HepG2 (cell line): Measurements from ENCODE around the gene ABCC3. TPM values are rescaled to one million over a fixed set of nuclear protein-coding genes. Genes with fewer than 3 reads are reported as not detected.

Experiments
- ATAC-seq: fragments of 200-7000 bp; cut with Tn5 transposase; 3 replicates; pipeline ENCODE4 v1.9.1; 2020; ENCODE audit warnings: mild to moderate bottlenecking, moderate library complexity
- BruUV-seq: library from RNA; stranded (reverse); fragments of 400-500 nt; replicated peaks from 2 replicates; lab custom pipeline; 2021; lab: Mats Ljungman, UMichigan
- CTCF ChIA-PET: fragments of 300-600 bp; formaldehyde crosslinking; extraction: SDS; loops from one replicate; lab custom pipeline; 2021; ENCODE audit warnings: low total read pairs, inconsistent platforms, low intra/inter-chr PET ratio; lab: Yijun Ruan, JAX
- POLR2A ChIA-PET: fragments of 350-600 bp; sonication (Branson Sonifier 250); formaldehyde crosslinking; loops from one replicate; lab custom pipeline; 2020; ENCODE audit warnings: antibody characterized with exemption, inconsistent platforms; lab: Yijun Ruan, JAX
- DNase-seq: peaks from one replicate; pipeline ENCODE4 v3.0.0-alpha.2; 2015; ENCODE audit warnings: low spot score
- FAIRE-seq: peaks from 3 replicates; lab custom pipeline; 2011; peaks lifted over from hg19 to GRCh38; lab: Jason Lieb, UNC
- H2AFZ ChIP-seq: one replicate; pipeline ENCODE4 v1.6.1; 2011; ENCODE audit warnings: low read length, inconsistent platforms
- H3K27ac ChIP-seq: fragments of 300-600 bp; 3 replicates; pipeline ENCODE4 v1.8.0; 2011; ENCODE audit warnings: mixed run types, mild to moderate bottlenecking, mixed read lengths, low read length, inconsistent platforms; ENCODE audit not compliant: insufficient read depth; ENCODE audit errors: extremely low read length
- H3K27me3 ChIP-seq, 2 experiments: fragments of 200-600 bp in 1 of 2; 2 replicates in 1 of 2; 3 replicates in 1 of 2; pipeline versions ENCODE4 v1.6.0 to v1.8.0; 2011; ENCODE audit warnings: low read length in 2 of 2, mild to moderate bottlenecking in 2 of 2, moderate library complexity in 2 of 2, inconsistent platforms in 1 of 2; ENCODE audit not compliant: insufficient read depth in 2 of 2, control insufficient read depth in 1 of 2
- H3K36me3 ChIP-seq, 2 experiments: fragments of 200-600 bp in 1 of 2; replicated peaks in 1 of 2; 2 replicates in 1 of 2; 3 replicates in 1 of 2; pipeline versions ENCODE4 v1.5.1 to v1.8.0; 2011; ENCODE audit warnings: low read length in 2 of 2, inconsistent platforms in 1 of 2; ENCODE audit not compliant: insufficient read depth in 2 of 2, control insufficient read depth in 1 of 2
- H3K4me1 ChIP-seq: 2 replicates; pipeline ENCODE4 v1.5.1; 2012; ENCODE audit warnings: low read length, inconsistent platforms; ENCODE audit not compliant: insufficient read depth
- H3K4me2 ChIP-seq: 2 replicates; pipeline ENCODE4 v1.6.0; 2011; ENCODE audit warnings: low read depth, low read length, inconsistent platforms
- H3K4me3 ChIP-seq, 3 experiments: fragments of 200-600 bp in 1 of 3; sonication (generic), shearing (Covaris generic) in 1 of 3; replicated peaks in 1 of 3; 2 replicates each; pipeline ENCODE4 v1.5.1; 2011 to 2016; ENCODE audit warnings: low read length in 3 of 3, inconsistent platforms in 2 of 3, low read depth in 2 of 3, mild to moderate bottlenecking in 2 of 3, control low read depth in 1 of 3, mixed read lengths in 1 of 3; ENCODE audit not compliant: insufficient read depth in 1 of 3
- H3K79me2 ChIP-seq: one replicate; pipeline ENCODE4 v1.6.1; 2011; ENCODE audit warnings: low read length, inconsistent platforms; ENCODE audit not compliant: insufficient read depth
- H3K9ac ChIP-seq: 2 replicates; pipeline ENCODE4 v1.6.0; 2011; ENCODE audit warnings: mild to moderate bottlenecking, low read depth, low read length, inconsistent platforms; ENCODE audit not compliant: insufficient read depth
- H3K9me3 ChIP-seq: 2 replicates; pipeline ENCODE4 v1.5.1; 2012; ENCODE audit warnings: mild to moderate bottlenecking, low read length
- H4K20me1 ChIP-seq: 2 replicates; pipeline ENCODE4 v1.6.0; 2011; ENCODE audit warnings: inconsistent platforms, mild to moderate bottlenecking, low read length, moderate library complexity; ENCODE audit not compliant: insufficient read depth
- AKAP8 ChIP-seq: sonication (generic); formaldehyde crosslinking; IDR thresholded peaks from 2 replicates; pipeline ENCODE4 v1.5.1; 2020; ENCODE audit warnings: mild to moderate bottlenecking, missing genetic modification reagents
- ARNT2 ChIP-seq: sonication (generic); formaldehyde crosslinking; IDR thresholded peaks from 2 replicates; pipeline ENCODE4 v1.8.0; 2022; ENCODE audit warnings: mild to moderate bottlenecking, low read depth, missing genetic modification reagents, moderate library complexity
- CHD4 ChIP-seq: fragments of 200-600 bp; sonication (generic); IDR thresholded peaks from 2 replicates; pipeline ENCODE4 v1.7.0; 2017; ENCODE audit warnings: mild to moderate bottlenecking, low read length, borderline replicate concordance
- FOXA3 ChIP-seq: IDR thresholded peaks from 2 replicates; pipeline ENCODE4 v1.6.1; 2016; ENCODE audit warnings: missing genetic modification reagents, missing compliant biosample characterization
- FOXJ3 ChIP-seq: sonication (generic); formaldehyde crosslinking; IDR thresholded peaks from 2 replicates; pipeline ENCODE4 v1.4.0; 2020; ENCODE audit warnings: missing genetic modification reagents, mild to moderate bottlenecking, borderline replicate concordance
- HDAC2 ChIP-seq: sonication (generic); formaldehyde crosslinking; IDR thresholded peaks from 2 replicates; pipeline ENCODE4 v1.4.0; 2020; ENCODE audit warnings: missing genetic modification reagents
- HMG20A ChIP-seq: IDR thresholded peaks from 2 replicates; pipeline ENCODE4 v1.6.1; 2016; ENCODE audit warnings: borderline replicate concordance
- HNF4A ChIP-seq: sonication (generic); formaldehyde crosslinking; IDR thresholded peaks from 2 replicates; pipeline ENCODE4 v1.4.0; 2020; ENCODE audit warnings: missing genetic modification reagents
- JUND ChIP-seq: sonication (generic); formaldehyde crosslinking; IDR thresholded peaks from 2 replicates; pipeline ENCODE4 v1.8.0; 2022; ENCODE audit warnings: mild to moderate bottlenecking, missing genetic modification reagents
- PHF21A ChIP-seq: sonication (generic); formaldehyde crosslinking; IDR thresholded peaks from 2 replicates; pipeline ENCODE4 v1.5.0; 2020; ENCODE audit warnings: mild to moderate bottlenecking, missing genetic modification reagents
- POLR2A ChIP-seq, 2 experiments: IDR thresholded peaks; 2 replicates each; pipeline ENCODE4 v1.6.1; 2011; ENCODE audit warnings: low read depth in 2 of 2, low read length in 2 of 2, mild to moderate bottlenecking in 1 of 2, moderate library complexity in 1 of 2; ENCODE audit not compliant: insufficient read depth in 1 of 2
- RBFOX2 ChIP-seq: fragments of 200-400 bp; formaldehyde crosslinking; IDR thresholded peaks from 2 replicates; pipeline ENCODE4 v1.6.1; 2017; ENCODE audit warnings: low read depth, mild to moderate bottlenecking, low read length
- RBM22 ChIP-seq: fragments of 200-400 bp; formaldehyde crosslinking; optimal IDR thresholded peaks from 2 replicates; pipeline ENCODE3; 2017; ENCODE audit warnings: mild to moderate bottlenecking, low read length, moderate library complexity
- SIN3A ChIP-seq: IDR thresholded peaks from 2 replicates; pipeline ENCODE4 v1.6.1; 2011; ENCODE audit warnings: low read depth, mild to moderate bottlenecking, control low read depth, low read length, borderline replicate concordance
- SOX13 ChIP-seq, 3 experiments: fragments of 450-650 bp in 1 of 3; sonication (generic) in 1 of 3; formaldehyde crosslinking in 1 of 3; IDR thresholded peaks in 2 of 3; conservative IDR thresholded peaks in 1 of 3; 2 replicates each; pipeline versions ENCODE4 v1.5.0 to v1.6.1; 2016 to 2020; ENCODE audit warnings: antibody characterized with exemption in 1 of 3, mild to moderate bottlenecking in 1 of 3, missing compliant biosample characterization in 1 of 3, missing genetic modification reagents in 1 of 3, moderate library complexity in 1 of 3
- ZFX ChIP-seq: sonication (generic); formaldehyde crosslinking; IDR thresholded peaks from 2 replicates; pipeline ENCODE4 v1.4.0; 2020; ENCODE audit warnings: mild to moderate bottlenecking, low read depth, missing genetic modification reagents, moderate library complexity
- ZNF768 ChIP-seq: sonication (generic); formaldehyde crosslinking; IDR thresholded peaks from 2 replicates; pipeline ENCODE4 v1.4.0; 2020; ENCODE audit warnings: missing genetic modification reagents
- ZNF792 ChIP-seq: IDR thresholded peaks from 2 replicates; pipeline ENCODE4 v1.6.1; 2016
- ZSCAN31 ChIP-seq: sonication (generic); formaldehyde crosslinking; IDR thresholded peaks from 2 replicates; pipeline ENCODE4 v1.5.0; 2020; ENCODE audit warnings: low read depth, mild to moderate bottlenecking, missing genetic modification reagents
- WGBS: methylation state at CpG from one replicate; pipeline ENCODE4 v1.1.6; 2017; ENCODE audit warnings: low lambda C conversion rate; 5-methylcytosine and 5-hydroxymethylcytosine counted together
- in situ Hi-C: cut with HindIII; loops from 2 replicates; pipeline ENCODE4 v1.10.0; 2017; ENCODE audit warnings: low pct_unique_long_range_greater_than_20kb; ENCODE audit not compliant: extremely low pct_ligation_motif_present
- intact Hi-C: fragments of 100-400 bp; cut with micrococcal nuclease; formaldehyde crosslinking; loops from one replicate; pipeline ENCODE4 v1.10.0; 2022; ENCODE audit not compliant: unreplicated experiment
- polyA plus RNA-seq, 8 experiments: library from polyadenylated mRNA; depleted of rRNA in 3 of 8; stranded (reverse) in 7 of 8; unstranded in 1 of 8; fragments of >200 nt; fragmentation: Illumina TruSeq in 4 of 8; extraction: Trizol in 4 of 8; gene quantifications; 2 replicates each; pipeline versions ENCODE4 v1.2.1 to v1.2.3, GENCODE V29; 2011 to 2016; ENCODE audit warnings: low read depth in 4 of 8, missing spikeins in 1 of 8, mixed read lengths in 1 of 8; ENCODE audit not compliant: insufficient read depth in 1 of 8
- total RNA-seq, 5 experiments: library from RNA; depleted of rRNA; stranded (reverse); fragments of >200 nt; fragmentation: Illumina TruSeq; extraction: Trizol; gene quantifications; 2 replicates each; pipeline ENCODE4 v1.2.3, GENCODE V29; 2016; ENCODE audit warnings: low read depth in 1 of 5
- TF ChIP-seq, protein P1 (sequence below): IDR thresholded peaks from 2 replicates; pipeline ENCODE4 v1.6.1; 2018; ENCODE audit warnings: missing genetic modification reagents, mild to moderate bottlenecking, missing compliant biosample characterization
- TF ChIP-seq, protein P2 (sequence below): sonication (generic); IDR thresholded peaks from 2 replicates; pipeline ENCODE4 v1.6.1; 2016; ENCODE audit warnings: low read depth, borderline replicate concordance
- TF ChIP-seq, protein P3 (sequence below): sonication (generic); formaldehyde crosslinking; IDR thresholded peaks from 2 replicates; pipeline ENCODE4 v1.4.0; 2020; ENCODE audit warnings: mild to moderate bottlenecking, missing genetic modification reagents

ABCC3 gene
- total and polyA plus RNA-seq, 2 of the 13 experiments (the other 11 are each of a cell fraction or from before 2014, with no cell fraction given) = 25.2 to 50.7 TPM

DNA sequence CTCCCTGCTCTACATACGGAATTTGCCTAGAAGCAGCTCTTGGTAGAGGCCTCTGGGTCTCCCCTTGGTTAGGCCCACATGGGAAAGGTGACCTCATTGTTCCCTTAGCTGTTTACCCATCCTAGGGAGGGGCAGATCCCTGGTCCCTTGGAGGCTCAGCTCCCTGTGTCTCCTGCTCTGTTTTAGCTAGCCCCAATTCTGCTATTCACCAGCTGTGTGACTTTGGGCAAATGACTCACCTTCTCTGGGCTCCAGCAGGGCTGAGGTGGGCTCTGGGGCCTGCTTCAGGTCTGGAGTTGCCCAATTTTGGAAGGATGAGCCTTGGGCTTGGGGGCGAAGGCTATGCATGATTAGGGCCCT is 3.9 kb downstream of the ABCC3 start:
- Histone ChIP-seq H3K4me1 (peaks cover 96% of the 10 kb centered on the region), H3K4me3 (no peak overlapping the region), H3K4me2 (peak overlapping the region; percentile 65), H3K36me3 (0 out of 5 replicates have a peak, but pooled peaks cover 0 to 4% of the 10 kb centered on the region in 2 experiments), H4K20me1 (no peaks in the 10 kb centered on the region), H3K27ac (peak overlapping the region; percentile 73), H3K27me3 (peaks cover 0 to 9% of the 10 kb centered on the region in 2 experiments; a peak in 2 of 5 replicates), H3K9me3 (no peaks in the 10 kb centered on the region), H3K9ac (no peak overlapping the region), H3K79me2 (peaks cover 9% of the 10 kb centered on the region), H2AFZ (no peak overlapping the region)
- DNase-seq (no peak), FAIRE-seq (no peak), ATAC-seq (no peak)
- intact Hi-C loops = no loop called here
- POLR2A ChIA-PET = interaction anchor here (0.5 to 19.8 kb wide), 18 partner anchors 8 to 228 kb away, joined by 3 to 839 read pairs (median 5); partner anchors contain the start of genes ANKRD40, LUC7L3 and TOB1
- no TSS peak for BruUV-seq
- 42% methylated on average over 2 of the region's 2 CpGs for WGBS
- CTCF ChIA-PET = no interaction called here
- in situ Hi-C loops = no loop called here
- TF ChIP-seq HMG20A (CRISPR knock-in tag) (0 out of 2 replicates have a peak, but pooled peaks have one; percentile 3), RBFOX2 (0 out of 2 replicates have a peak, but pooled peaks have one; percentile 23), FOXJ3 (no peak), FOXA3 (CRISPR knock-in tag) (0 out of 2 replicates have a peak, but pooled peaks have one; percentile 30), POLR2A (IDR thresholded peaks at IDR 0.05; ENCODE audit: insufficient read depth in 1 of 2, low read depth in 2 of 2, low read length in 2 of 2) (no peak), PHF21A (CRISPR knock-in tag) (0 out of 2 replicates have a peak, but pooled peaks have one; percentile 12), RBM22 (peak; percentile 23), HDAC2 (CRISPR knock-in tag) (peak; percentile 15; the same call in 1 of the 2 replicates), ARNT2 (CRISPR knock-in tag) (no peak), HNF4A (CRISPR knock-in tag) (no peak), ZFX (CRISPR knock-in tag) (peak; percentile 15; the same call in 1 of the 2 replicates), AKAP8 (CRISPR knock-in tag) (no peak), ZSCAN31 (CRISPR knock-in tag) (no peak), SIN3A (no peak), JUND (CRISPR knock-in tag) (0 out of 2 replicates have a peak, but pooled peaks have one; percentile 45), CHD4 (peak; percentile 64; the same call in 1 of the 2 replicates), ZNF792 (CRISPR knock-in tag) (no peak), ZNF768 (CRISPR knock-in tag) (peak; percentile 100), SOX13 (IDR thresholded peaks at IDR 0.05) (no peak), SOX13 (CRISPR knock-in tag; conservative IDR thresholded peaks at IDR 0.05 in 1 of 2, IDR thresholded peaks at IDR 0.05 in 1 of 2) (0 out of 4 replicates have a peak, but pooled peaks of 1 of the 2 experiments have one; percentile 4)
- TF ChIP-seq, protein P1, sequence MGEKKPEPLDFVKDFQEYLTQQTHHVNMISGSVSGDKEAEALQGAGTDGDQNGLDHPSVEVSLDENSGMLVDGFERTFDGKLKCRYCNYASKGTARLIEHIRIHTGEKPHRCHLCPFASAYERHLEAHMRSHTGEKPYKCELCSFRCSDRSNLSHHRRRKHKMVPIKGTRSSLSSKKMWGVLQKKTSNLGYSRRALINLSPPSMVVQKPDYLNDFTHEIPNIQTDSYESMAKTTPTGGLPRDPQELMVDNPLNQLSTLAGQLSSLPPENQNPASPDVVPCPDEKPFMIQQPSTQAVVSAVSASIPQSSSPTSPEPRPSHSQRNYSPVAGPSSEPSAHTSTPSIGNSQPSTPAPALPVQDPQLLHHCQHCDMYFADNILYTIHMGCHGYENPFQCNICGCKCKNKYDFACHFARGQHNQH (CRISPR knock-in tag) = no peak
- TF ChIP-seq, protein P2, sequence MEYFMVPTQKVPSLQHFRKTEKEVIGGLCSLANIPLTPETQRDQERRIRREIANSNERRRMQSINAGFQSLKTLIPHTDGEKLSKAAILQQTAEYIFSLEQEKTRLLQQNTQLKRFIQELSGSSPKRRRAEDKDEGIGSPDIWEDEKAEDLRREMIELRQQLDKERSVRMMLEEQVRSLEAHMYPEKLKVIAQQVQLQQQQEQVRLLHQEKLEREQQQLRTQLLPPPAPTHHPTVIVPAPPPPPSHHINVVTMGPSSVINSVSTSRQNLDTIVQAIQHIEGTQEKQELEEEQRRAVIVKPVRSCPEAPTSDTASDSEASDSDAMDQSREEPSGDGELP = peak; percentile 28; the same call in 1 of the 2 replicates
- TF ChIP-seq, protein P3, sequence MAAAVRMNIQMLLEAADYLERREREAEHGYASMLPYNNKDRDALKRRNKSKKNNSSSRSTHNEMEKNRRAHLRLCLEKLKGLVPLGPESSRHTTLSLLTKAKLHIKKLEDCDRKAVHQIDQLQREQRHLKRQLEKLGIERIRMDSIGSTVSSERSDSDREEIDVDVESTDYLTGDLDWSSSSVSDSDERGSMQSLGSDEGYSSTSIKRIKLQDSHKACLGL = 0 out of 2 replicates have a peak, but pooled peaks have one; percentile 23
